OCI-LY1 (cell line): ENCODE data around the gene USP53.
"Not testable (repeated sequence)": the region's sequence is repeated elsewhere in the genome, so short reads cannot be mapped to it uniquely, and the experiment has no call there.

Experiments used
- H2AFZ ChIP-seq: fragments of 200-600 bp; sonication (generic), shearing (Covaris generic); 2 replicates; pipeline ENCODE4 v1.6.0; 2014; ENCODE audit warnings: antibody characterized with exemption, mild to moderate bottlenecking, low read length
- H3F3A ChIP-seq: fragments of 200-600 bp; sonication (generic), shearing (Covaris generic); 2 replicates; pipeline ENCODE4 v1.6.0; 2014; ENCODE audit warnings: mild to moderate bottlenecking, antibody characterized with exemption, low read length, moderate library complexity; ENCODE audit not compliant: insufficient read depth
- H3K27ac ChIP-seq: fragments of 200-600 bp; sonication (generic); 2 replicates; pipeline ENCODE4 v1.5.1; 2014; ENCODE audit warnings: low read length, mixed run types, mild to moderate bottlenecking, low read depth; ENCODE audit not compliant: poor library complexity, severe bottlenecking
- H3K27me3 ChIP-seq: fragments of 200-600 bp; sonication (generic); 2 replicates; pipeline ENCODE4 v1.6.0; 2014; ENCODE audit warnings: antibody characterized with exemption, mild to moderate bottlenecking, low read length, moderate library complexity; ENCODE audit not compliant: insufficient read depth
- H3K36me3 ChIP-seq: fragments of 200-600 bp; sonication (generic); 2 replicates; pipeline ENCODE4 v1.6.1; 2014; ENCODE audit warnings: mild to moderate bottlenecking, antibody characterized with exemption, low read length, moderate library complexity, mixed read lengths; ENCODE audit not compliant: insufficient read depth
- H3K4me1 ChIP-seq: fragments of 200-600 bp; sonication (generic); 2 replicates; pipeline ENCODE4 v1.5.1; 2014; ENCODE audit warnings: mild to moderate bottlenecking, low read length, moderate library complexity; ENCODE audit not compliant: insufficient read depth, severe bottlenecking
- H3K4me2 ChIP-seq: fragments of 200-600 bp; sonication (generic), shearing (Covaris generic); 2 replicates; pipeline ENCODE4 v1.6.1; 2014; ENCODE audit warnings: low read length
- H3K4me3 ChIP-seq: fragments of 200-600 bp; sonication (generic); 2 replicates; pipeline ENCODE4 v1.5.1; 2014; ENCODE audit warnings: low read length, low read depth, mild to moderate bottlenecking, mixed read lengths; ENCODE audit not compliant: poor library complexity, severe bottlenecking
- H3K79me2 ChIP-seq: fragments of 200-600 bp; shearing (Covaris generic); 2 replicates; pipeline ENCODE4 v1.6.1; 2016; ENCODE audit warnings: mixed run types, low read length, mixed read lengths; ENCODE audit not compliant: insufficient read depth
- H3K9ac ChIP-seq: fragments of 200-600 bp; sonication (generic), shearing (Covaris generic); 2 replicates; pipeline ENCODE4 v1.6.1; 2014; ENCODE audit warnings: mild to moderate bottlenecking, low read length, mixed read lengths
- H3K9me2 ChIP-seq: fragments of 200-600 bp; sonication (generic), shearing (Covaris generic); 2 replicates; pipeline ENCODE4 v1.6.1; 2014; ENCODE audit warnings: low read depth, mild to moderate bottlenecking, low read length, mixed read lengths
- H3K9me3 ChIP-seq: fragments of 200-600 bp; shearing (Covaris generic); 2 replicates; pipeline ENCODE4 v1.6.1; 2014; ENCODE audit warnings: low read length, mixed read lengths
- H4K20me1 ChIP-seq: fragments of 200-600 bp; sonication (generic), shearing (Covaris generic); 2 replicates; pipeline ENCODE4 v1.6.0; 2016; ENCODE audit warnings: mild to moderate bottlenecking, low read length; ENCODE audit not compliant: insufficient read depth
- EZH2 ChIP-seq: fragments of 200-600 bp; sonication (generic), shearing (Covaris generic); IDR thresholded peaks from 2 replicates; pipeline ENCODE4 v1.8.0; 2017; ENCODE audit warnings: borderline replicate concordance, mixed run types, mild to moderate bottlenecking, antibody characterized with exemption, low read length, moderate library complexity, mixed read lengths
- TF ChIP-seq, protein P1 (sequence below): fragments of 200-600 bp; sonication (generic), shearing (Covaris generic); IDR thresholded peaks from 2 replicates; pipeline ENCODE4 v1.5.1; 2017; ENCODE audit warnings: mild to moderate bottlenecking, antibody characterized with exemption, low read length, moderate library complexity, mixed read lengths

The USP53 gene

DNA sequence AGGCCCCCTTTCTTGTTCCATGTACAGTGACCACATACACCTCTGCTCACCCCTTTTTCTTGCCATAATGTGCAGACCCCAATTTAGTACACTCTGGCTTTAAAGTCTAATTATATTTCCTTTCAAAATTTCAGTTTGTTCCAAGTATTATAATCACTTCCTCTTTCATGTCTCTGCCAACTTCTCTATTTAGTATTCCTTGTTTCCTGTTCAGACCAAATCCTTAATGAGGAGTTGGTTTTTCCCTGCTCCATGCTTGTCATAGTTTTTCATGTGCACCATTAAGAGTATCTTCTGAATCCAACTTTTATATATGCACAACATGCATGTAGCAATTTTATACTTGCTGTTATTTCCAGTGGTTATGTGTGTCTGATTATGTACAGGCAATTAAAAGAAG is 32.3 kb downstream of the USP53 start:
- H3K9ac ChIP-seq = no peak overlapping the region
- H3K79me2 ChIP-seq = no peaks in the 10 kb centered on the region
- H3K4me3 ChIP-seq = no peak overlapping the region
- H3K4me1 ChIP-seq = no peaks in the 10 kb centered on the region
- H4K20me1 ChIP-seq = no peaks in the 10 kb centered on the region
- no peaks in the 10 kb centered on the region for H3K9me2 ChIP-seq
- H2AFZ ChIP-seq = no peak overlapping the region
- no peaks in the 10 kb centered on the region; the same call in 1 of the 2 replicates for H3F3A ChIP-seq
- no peaks in the 10 kb centered on the region for H3K9me3 ChIP-seq
- peaks cover 22% of the 10 kb centered on the region; the same call in 1 of the 2 replicates for H3K36me3 ChIP-seq
- H3K27me3 ChIP-seq = no peaks in the 10 kb centered on the region
- no peak overlapping the region for H3K27ac ChIP-seq
- TF ChIP-seq EZH2 = no peak
- TF ChIP-seq, protein P1, sequence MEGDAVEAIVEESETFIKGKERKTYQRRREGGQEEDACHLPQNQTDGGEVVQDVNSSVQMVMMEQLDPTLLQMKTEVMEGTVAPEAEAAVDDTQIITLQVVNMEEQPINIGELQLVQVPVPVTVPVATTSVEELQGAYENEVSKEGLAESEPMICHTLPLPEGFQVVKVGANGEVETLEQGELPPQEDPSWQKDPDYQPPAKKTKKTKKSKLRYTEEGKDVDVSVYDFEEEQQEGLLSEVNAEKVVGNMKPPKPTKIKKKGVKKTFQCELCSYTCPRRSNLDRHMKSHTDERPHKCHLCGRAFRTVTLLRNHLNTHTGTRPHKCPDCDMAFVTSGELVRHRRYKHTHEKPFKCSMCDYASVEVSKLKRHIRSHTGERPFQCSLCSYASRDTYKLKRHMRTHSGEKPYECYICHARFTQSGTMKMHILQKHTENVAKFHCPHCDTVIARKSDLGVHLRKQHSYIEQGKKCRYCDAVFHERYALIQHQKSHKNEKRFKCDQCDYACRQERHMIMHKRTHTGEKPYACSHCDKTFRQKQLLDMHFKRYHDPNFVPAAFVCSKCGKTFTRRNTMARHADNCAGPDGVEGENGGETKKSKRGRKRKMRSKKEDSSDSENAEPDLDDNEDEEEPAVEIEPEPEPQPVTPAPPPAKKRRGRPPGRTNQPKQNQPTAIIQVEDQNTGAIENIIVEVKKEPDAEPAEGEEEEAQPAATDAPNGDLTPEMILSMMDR = no peak
- H3K4me2 ChIP-seq = no peak overlapping the region

DNA sequence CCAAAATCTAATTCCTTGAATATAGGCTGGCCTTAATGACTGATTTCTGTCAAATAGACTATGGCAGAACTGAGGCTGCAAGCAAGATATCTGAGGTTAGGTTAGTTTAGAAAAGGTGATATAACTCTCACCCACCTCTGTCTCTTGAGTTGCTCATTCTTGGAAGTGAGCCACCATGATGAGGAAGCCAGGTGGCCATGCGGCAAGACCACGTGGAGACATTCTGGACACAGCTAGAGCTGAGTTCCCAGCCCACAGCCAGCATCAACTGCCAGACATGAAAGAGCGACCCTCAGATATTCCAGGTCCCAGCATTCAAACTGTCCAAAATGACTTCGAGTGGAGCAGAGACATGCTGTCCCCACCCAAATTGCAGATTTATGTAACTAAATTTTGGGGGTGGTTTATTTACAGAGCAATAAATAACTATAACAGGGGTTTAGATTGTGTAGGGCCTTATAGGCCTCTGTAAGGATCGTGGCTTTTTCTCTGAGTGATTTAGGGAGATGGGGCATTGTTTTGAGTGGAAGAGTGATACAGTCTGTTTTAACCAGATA is 33.7 kb downstream of the USP53 start:
- no peak overlapping the region for H3K4me3 ChIP-seq
- H3K36me3 ChIP-seq = peaks cover 27% of the 10 kb centered on the region
- H3F3A ChIP-seq = no peaks in the 10 kb centered on the region; the same call in 1 of the 2 replicates
- H3K9ac ChIP-seq = no peak overlapping the region
- no peaks in the 10 kb centered on the region for H3K27me3 ChIP-seq
- no peak overlapping the region for H2AFZ ChIP-seq
- no peaks in the 10 kb centered on the region for H3K4me1 ChIP-seq
- H3K9me3 ChIP-seq = no peaks in the 10 kb centered on the region
- H4K20me1 ChIP-seq = no peaks in the 10 kb centered on the region
- H3K4me2 ChIP-seq = no peak overlapping the region
- H3K9me2 ChIP-seq = no peaks in the 10 kb centered on the region
- TF ChIP-seq EZH2 = no peak
- TF ChIP-seq, protein P1 = no peak
- no peak overlapping the region for H3K27ac ChIP-seq
- H3K79me2 ChIP-seq = no peaks in the 10 kb centered on the region

DNA sequence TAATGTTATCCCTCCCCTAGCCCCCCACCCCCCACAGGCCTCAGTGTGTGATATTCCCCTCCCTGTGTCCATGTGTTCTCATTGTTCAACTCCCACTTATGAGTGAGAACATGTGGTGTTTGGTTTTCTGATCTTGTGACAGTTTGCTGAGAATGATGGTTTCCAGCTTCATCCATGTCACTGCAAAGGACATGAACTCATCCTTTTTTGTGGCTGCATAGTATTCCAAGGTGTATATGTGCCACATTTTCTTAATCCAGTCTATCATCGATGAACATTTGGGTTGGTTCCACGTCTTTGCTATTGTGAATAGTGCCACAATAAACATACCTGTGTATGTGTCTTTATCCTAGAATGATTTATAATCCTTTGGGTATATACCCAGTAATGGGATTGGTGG is 38.5 kb downstream of the USP53 start:
- not testable (repeated sequence) for H3K9ac ChIP-seq, H3F3A ChIP-seq, H3K4me1 ChIP-seq, H3K4me3 ChIP-seq, H4K20me1 ChIP-seq, H3K4me2 ChIP-seq, H3K9me3 ChIP-seq, H3K27me3 ChIP-seq, H3K79me2 ChIP-seq, H3K27ac ChIP-seq, H3K9me2 ChIP-seq, H2AFZ ChIP-seq
- H3K36me3 ChIP-seq = peaks cover 52% of the 10 kb centered on the region

DNA sequence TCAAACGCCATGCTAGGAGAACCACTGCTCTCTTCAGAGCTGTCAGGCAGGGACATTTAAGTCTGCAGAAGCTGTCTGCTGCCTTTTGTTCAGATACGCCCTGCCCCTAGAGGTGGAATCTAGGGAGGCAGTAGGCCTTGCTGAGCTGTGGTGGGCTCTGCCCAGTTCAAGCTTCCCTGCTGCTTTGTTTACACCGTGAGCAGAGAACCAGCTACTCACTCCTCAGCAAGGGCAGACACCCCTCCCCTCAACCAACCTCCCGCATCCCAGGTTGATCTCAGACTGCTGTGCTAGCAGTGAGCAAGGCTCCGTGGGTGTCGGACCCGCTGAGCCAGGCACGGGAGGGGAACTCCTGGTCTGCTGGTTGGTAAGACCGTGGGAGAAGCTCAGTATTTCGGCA is 42.7 kb downstream of the USP53 start:
- not testable (repeated sequence) for H3K9ac ChIP-seq, H3K9me2 ChIP-seq, H3K4me3 ChIP-seq, H3K4me2 ChIP-seq, H3K27me3 ChIP-seq, H3K4me1 ChIP-seq, H3K79me2 ChIP-seq, H3K27ac ChIP-seq, H2AFZ ChIP-seq, H3F3A ChIP-seq, H3K9me3 ChIP-seq, H4K20me1 ChIP-seq
- peaks cover 67% of the 10 kb centered on the region for H3K36me3 ChIP-seq
